SK-N-MC (cell line): ENCODE measurements around the gene MARF1.
A peak's percentile ranks its signal among the peaks of the same experiment; 100 is the strongest.
"Not testable (repeated sequence)": the region's sequence is repeated elsewhere in the genome, so short reads cannot be mapped to it uniquely, and the experiment has no call there.

ENCODE experiments used
- DNase-seq: peaks from one replicate; pipeline ENCODE4 v3.0.0-alpha.2; 2011; ENCODE audit warnings: low read depth, low spot score
- H3K27ac ChIP-seq: fragments of 200-600 bp; sonication (generic); 2 replicates; pipeline ENCODE4 v1.5.1; 2016; ENCODE audit warnings: mixed run types
- H3K36me3 ChIP-seq: fragments of 200-600 bp; sonication (generic); 2 replicates; pipeline ENCODE4 v1.6.1; 2017; ENCODE audit warnings: antibody characterized with exemption, low read length, mixed read lengths; ENCODE audit not compliant: insufficient read depth
- H3K4me3 ChIP-seq: fragments of 200-600 bp; sonication (generic); 2 replicates; pipeline ENCODE4 v1.5.1; 2016
- H3K9ac ChIP-seq: fragments of 200-600 bp; sonication (generic); 2 replicates; pipeline ENCODE4 v1.8.0; 2017; ENCODE audit warnings: mixed run types, mixed read lengths; ENCODE audit not compliant: insufficient read length
- H3K9me3 ChIP-seq: fragments of 200-600 bp; sonication (generic); 2 replicates; pipeline ENCODE4 v1.6.1; 2017; ENCODE audit warnings: low read depth, mild to moderate bottlenecking, antibody characterized with exemption, low read length, moderate library complexity, mixed read lengths
- EZH2 ChIP-seq: fragments of 200-600 bp; sonication (generic); IDR thresholded peaks from one replicate; pipeline ENCODE4 v1.6.1; 2017; ENCODE audit warnings: antibody characterized with exemption
- FOXP2 ChIP-seq: optimal IDR thresholded peaks from 2 replicates; pipeline ENCODE3; 2011; ENCODE audit warnings: mild to moderate bottlenecking, moderate library complexity; ENCODE audit not compliant: insufficient read depth; ENCODE audit errors: extremely low read length, control extremely low read depth
- POLR2AphosphoS5 ChIP-seq: IDR thresholded peaks from 2 replicates; pipeline ENCODE4 v1.6.1; 2012; ENCODE audit warnings: mild to moderate bottlenecking, low read depth, low read length, borderline replicate concordance

MARF1 gene, protein sequence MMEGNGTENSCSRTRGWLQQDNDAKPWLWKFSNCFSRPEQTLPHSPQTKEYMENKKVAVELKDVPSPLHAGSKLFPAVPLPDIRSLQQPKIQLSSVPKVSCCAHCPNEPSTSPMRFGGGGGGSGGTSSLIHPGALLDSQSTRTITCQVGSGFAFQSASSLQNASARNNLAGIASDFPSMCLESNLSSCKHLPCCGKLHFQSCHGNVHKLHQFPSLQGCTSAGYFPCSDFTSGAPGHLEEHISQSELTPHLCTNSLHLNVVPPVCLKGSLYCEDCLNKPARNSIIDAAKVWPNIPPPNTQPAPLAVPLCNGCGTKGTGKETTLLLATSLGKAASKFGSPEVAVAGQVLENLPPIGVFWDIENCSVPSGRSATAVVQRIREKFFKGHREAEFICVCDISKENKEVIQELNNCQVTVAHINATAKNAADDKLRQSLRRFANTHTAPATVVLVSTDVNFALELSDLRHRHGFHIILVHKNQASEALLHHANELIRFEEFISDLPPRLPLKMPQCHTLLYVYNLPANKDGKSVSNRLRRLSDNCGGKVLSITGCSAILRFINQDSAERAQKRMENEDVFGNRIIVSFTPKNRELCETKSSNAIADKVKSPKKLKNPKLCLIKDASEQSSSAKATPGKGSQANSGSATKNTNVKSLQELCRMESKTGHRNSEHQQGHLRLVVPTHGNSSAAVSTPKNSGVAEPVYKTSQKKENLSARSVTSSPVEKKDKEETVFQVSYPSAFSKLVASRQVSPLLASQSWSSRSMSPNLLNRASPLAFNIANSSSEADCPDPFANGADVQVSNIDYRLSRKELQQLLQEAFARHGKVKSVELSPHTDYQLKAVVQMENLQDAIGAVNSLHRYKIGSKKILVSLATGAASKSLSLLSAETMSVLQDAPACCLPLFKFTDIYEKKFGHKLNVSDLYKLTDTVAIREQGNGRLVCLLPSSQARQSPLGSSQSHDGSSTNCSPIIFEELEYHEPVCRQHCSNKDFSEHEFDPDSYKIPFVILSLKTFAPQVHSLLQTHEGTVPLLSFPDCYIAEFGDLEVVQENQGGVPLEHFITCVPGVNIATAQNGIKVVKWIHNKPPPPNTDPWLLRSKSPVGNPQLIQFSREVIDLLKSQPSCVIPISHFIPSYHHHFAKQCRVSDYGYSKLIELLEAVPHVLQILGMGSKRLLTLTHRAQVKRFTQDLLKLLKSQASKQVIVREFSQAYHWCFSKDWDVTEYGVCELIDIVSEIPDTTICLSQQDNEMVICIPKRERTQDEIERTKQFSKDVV (N-terminal part only)

DNA sequence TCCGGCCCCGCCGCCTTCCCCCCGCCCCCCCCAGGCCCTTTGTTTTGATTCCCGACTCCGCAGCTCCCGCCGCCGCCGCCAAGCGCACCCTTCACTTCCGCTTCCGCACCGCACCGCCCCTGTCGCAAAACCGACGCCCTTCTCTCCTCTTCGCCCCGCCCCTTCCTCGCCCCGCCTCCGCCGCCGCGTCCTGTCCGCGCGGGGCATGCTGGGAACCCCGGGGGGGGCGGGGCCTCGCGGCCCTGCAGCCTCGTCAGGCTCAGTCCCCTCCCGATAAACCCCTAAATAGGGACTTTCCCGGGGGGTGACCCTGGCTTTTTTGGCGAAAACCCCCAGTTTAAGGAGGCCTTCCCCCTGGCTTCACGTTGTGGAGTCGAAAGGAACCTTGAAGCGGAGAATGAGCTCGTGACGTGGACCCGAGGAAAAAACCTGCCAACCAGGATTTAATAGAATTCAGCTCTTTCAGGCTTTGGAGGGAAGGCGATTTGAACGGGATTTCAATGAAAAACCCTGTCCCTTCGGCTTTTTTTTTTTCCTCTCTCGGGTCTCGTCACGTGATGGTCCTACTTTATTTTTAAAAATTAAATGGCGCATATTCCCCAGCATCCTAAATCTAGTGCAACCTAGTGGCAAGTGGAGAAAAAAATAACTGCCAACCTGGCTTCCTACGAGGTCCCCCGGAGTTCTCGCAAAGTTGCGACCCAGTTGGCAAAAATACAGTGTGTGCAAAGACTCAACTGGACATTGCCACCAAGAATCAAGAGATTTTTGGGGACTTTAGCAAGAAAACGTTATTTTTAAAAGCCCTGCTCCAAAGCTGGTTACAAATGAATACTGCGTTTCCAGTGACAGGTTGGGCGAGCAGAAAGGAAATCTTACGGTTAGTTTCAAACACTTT, at the start of gene MARF1:
Gene MARF1, minus strand, starts transcription at position 107 of the 898 bp plus-strand sequence. CDS start 3,921 bp downstream, outside the sequence.
- peaks cover 10% of the 10 kb centered on the region for H3K36me3 ChIP-seq
- no peaks in the 10 kb centered on the region for H3K9me3 ChIP-seq
- peak within 1 kb of the TSS; percentile 99 for H3K4me3 ChIP-seq
- H3K27ac ChIP-seq = peak within 1 kb of the TSS; percentile 99
- peak; percentile 55 for DNase-seq
- TF ChIP-seq FOXP2 (no peak), EZH2 (no peak), POLR2AphosphoS5 (peak; percentile 93)
- H3K9ac ChIP-seq = peak within 1 kb of the TSS; percentile 100

DNA sequence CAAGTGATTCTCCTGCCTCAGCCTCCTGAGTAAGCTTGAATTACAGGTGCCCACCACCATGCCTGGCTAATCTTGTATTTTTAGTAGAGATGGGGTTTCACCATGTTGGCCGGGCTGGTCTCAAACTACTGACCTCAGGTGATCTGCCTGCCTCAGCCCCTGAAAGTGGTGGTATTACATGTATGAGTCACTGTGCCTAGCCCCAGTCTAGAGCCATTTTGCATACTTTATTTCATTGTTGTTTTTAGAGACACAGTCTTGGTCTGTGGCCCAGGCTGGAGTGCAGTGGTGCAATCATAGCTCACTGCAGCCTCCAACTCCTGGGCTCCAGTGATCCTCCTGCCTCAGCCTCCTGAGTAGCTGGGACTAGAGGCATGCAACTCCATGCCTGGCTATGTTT, 49.6 kb upstream of the MARF1 start:
- not testable (repeated sequence) for DNase-seq, H3K27ac ChIP-seq, H3K9ac ChIP-seq, H3K9me3 ChIP-seq, H3K4me3 ChIP-seq
- H3K36me3 ChIP-seq = peaks cover 39% of the 10 kb centered on the region; the same call in 1 of the 2 replicates

DNA sequence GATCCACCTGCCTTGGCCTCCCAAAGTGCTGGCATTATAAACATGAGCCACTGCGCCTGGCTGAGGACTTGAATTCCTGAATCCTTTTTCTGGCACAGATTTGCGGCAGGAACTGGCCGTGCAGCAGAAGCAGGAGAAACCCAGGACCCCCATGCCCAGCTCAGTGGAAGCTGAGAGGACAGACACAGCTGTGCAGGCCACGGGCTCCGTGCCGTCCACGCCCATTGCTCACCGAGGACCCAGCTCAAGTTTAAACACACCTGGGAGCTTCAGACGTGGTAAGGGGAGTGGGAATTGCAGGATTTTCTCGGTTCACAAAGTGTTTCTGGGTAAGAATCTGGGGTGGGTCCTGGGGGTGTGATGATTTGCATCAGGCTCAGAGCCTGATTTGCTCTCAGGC, 48.1 kb upstream of the MARF1 start:
- TF ChIP-seq FOXP2 (no peak), POLR2AphosphoS5 (no peak), EZH2 (no peak)
- DNase-seq = no peak
- H3K4me3 ChIP-seq = no peak overlapping the region
- no peaks in the 10 kb centered on the region for H3K9me3 ChIP-seq
- peaks cover 34% of the 10 kb centered on the region for H3K36me3 ChIP-seq
- H3K27ac ChIP-seq = no peak overlapping the region
- no peak overlapping the region for H3K9ac ChIP-seq

DNA sequence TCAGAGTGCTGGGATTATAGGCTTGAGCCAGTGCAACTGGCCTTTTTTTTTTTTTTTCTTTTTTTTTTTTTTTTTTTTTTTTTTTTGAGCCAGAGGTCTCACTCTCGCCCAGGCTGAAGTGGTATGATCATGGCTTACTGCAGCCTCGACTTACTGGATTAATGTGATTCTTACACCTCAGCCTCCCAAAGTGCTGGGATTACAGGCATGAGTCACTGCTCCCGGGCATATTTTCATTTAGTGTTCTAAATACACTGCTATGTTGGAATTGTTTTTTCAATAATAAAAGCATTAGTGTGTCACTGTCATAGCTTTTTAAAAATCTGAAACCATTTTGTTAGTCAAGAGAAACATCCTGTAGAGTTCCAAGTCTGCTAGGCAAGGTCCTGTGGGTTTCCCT, 47.3 kb upstream of the MARF1 start:
- Histone ChIP-seq H3K27ac (no peak overlapping the region), H3K9me3 (no peaks in the 10 kb centered on the region), H3K9ac (no peak overlapping the region), H3K4me3 (no peak overlapping the region), H3K36me3 (peaks cover 37% of the 10 kb centered on the region)
- no peak for DNase-seq
- no peak for TF ChIP-seq EZH2
- no peak for TF ChIP-seq FOXP2
- no peak for TF ChIP-seq POLR2AphosphoS5

DNA sequence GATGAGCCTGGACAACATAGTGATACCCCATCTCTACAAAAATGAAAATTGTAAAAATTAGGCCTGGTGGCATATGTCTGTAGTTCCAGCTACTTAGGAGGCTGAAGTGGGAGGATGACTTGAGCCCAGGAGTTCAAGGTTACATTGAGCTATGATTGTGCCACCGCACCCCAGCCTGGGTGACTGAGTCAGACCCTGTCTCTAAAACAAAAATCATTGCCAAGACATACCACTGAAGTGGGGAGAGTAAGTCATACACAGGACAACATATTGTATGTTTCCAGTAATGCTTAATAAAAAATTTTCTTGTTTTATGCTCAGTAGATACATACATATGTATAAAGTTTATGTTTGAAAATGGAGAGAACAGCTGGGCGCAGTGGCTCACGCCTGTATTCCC, 46.3 kb upstream of the MARF1 start:
- Histone ChIP-seq H3K9me3 (no peaks in the 10 kb centered on the region), H3K4me3 (no peak overlapping the region), H3K27ac (no peak overlapping the region), H3K36me3 (peaks cover 32% of the 10 kb centered on the region), H3K9ac (no peak overlapping the region)
- no peak for TF ChIP-seq POLR2AphosphoS5
- no peak for TF ChIP-seq EZH2
- no peak for TF ChIP-seq FOXP2
- DNase-seq = no peak

DNA sequence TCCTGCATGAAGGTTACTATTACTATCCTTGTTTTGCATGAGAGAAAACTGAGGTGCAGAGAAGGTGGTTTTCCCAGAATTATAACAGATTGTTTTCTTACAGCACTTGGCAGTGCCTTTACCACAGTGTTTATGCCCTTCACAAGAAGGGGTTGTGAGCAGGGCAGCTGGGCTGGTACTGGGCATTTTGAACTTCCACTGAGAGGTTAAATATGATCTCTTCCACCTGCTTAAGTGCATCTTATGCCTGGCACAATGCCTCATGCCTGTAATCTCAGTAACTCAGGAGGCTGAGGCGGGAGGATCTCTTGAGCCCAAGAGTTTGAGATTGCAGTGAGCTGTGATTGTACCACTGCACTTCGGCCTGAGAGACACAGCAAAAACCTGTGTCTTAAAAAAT, 43.3 kb upstream of the MARF1 start:
- Histone ChIP-seq H3K36me3 (peaks cover 29% of the 10 kb centered on the region), H3K4me3 (no peak overlapping the region), H3K9ac (no peak overlapping the region), H3K27ac (no peak overlapping the region), H3K9me3 (no peaks in the 10 kb centered on the region)
- TF ChIP-seq FOXP2 = no peak
- TF ChIP-seq EZH2 = no peak
- TF ChIP-seq POLR2AphosphoS5 = no peak
- DNase-seq = no peak

DNA sequence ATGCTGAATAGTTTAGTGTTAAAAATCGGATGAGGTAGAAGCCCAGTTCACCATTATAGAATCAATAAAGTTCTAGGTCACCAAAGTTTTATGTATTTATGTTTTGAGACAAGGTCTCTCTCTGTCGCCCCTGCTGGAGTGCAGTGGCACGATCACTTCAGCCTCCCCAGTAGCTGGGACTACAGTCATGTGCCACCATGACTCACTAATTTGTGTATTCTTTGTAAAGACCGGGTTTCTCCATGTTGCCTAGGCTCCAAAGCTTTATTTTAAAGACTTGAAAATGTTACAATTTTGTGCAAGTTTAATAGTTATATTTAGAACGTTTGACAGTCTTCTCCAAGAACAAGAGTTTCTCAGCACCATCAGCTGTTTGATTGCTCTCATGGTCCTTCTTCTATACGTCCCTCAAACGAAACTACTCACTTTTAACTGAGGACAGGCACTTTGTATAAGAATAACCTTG, 39.2 kb upstream of the MARF1 start:
- no peaks in the 10 kb centered on the region for H3K9me3 ChIP-seq
- no peak for TF ChIP-seq POLR2AphosphoS5
- TF ChIP-seq EZH2 = no peak
- no peak for TF ChIP-seq FOXP2
- no peak overlapping the region for H3K27ac ChIP-seq
- peaks cover 20% of the 10 kb centered on the region for H3K36me3 ChIP-seq
- H3K4me3 ChIP-seq = no peak overlapping the region
- DNase-seq = no peak
- no peak overlapping the region for H3K9ac ChIP-seq

DNA sequence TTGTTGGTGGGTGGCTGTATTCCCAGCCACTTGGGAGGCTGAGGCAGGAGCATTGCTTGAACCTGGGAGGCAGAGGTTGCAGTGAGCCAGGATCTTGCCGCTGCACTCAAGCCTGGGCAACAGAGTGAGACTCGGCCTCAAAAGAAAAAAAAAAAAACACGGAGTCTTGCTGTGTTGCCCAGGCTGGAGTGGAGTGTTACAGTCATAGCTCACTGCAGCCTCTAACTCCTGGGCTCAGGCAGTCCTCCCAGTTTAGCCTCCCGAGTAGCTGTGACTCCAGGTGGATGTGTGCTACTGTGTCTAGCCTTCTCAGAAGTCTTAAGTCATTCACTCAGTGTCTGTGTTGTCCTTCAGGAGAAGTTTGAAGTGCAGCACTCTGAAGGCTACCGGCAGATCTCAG, 34.5 kb upstream of the MARF1 start:
- H3K4me3 ChIP-seq = no peak overlapping the region
- peaks cover 14% of the 10 kb centered on the region for H3K36me3 ChIP-seq
- no peak overlapping the region for H3K9ac ChIP-seq
- H3K9me3 ChIP-seq = no peaks in the 10 kb centered on the region
- DNase-seq = no peak
- TF ChIP-seq EZH2 = no peak
- no peak for TF ChIP-seq FOXP2
- no peak overlapping the region for H3K27ac ChIP-seq
